ENCODE measurements around the gene ZNF217.

DNA sequence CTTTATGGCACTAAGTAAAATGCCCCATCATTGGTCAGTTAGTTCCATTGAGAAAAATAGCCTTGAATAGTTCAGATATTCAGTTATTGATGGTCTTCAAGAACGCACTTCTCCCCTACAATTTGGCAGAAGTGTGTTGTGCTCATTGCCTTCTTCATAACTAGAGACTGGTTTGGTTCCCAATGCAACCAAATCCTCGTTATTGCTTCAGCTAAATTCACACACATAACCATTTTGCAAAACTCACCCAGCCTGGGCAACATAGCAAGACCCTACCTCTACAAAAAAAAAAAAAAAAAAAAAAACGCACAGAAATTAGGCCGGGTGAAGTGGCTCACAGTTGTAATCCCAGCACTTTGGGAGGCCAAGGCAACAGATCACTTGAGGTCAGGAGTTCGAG, 32.1 kb downstream of the ZNF217 start:
- TF ChIP-seq POLR2AphosphoS5 (IDR thresholded peaks at IDR 0.05; ENCODE audit: low read depth, low read length) (no peak), POLR2A (IDR thresholded peaks at IDR 0.05; ENCODE audit: low read depth, low read length) (no peak)
